ENCODE results near the gene DDX1. TPM values are rescaled to one million over a fixed set of nuclear protein-coding genes. Genes with fewer than 3 reads are reported as not detected.

Gene DDX1
- total and polyA plus RNA-seq, 10 of the 15 experiments (the other 5 are each of a cell fraction or from before 2014, with no cell fraction given) = 53.2 to 134 (median 85.6) TPM

- no peak for TF ChIP-seq POU2F2 (IDR thresholded peaks at IDR 0.05; ENCODE audit: borderline replicate concordance, low read depth, low read length)
These were observed 86.7 kb downstream of the DDX1 start (continued) for GRCh38 chr2:15678346-15678745.

- in situ Hi-C loops (cut with MboI) = no loop called here
- Histone ChIP-seq H3K4me2 (ENCODE audit: control insufficient read depth, insufficient read depth) (no peak overlapping the region), H3K4me1 (ENCODE audit: control insufficient read depth, insufficient read depth, low read length) (no peaks in the 10 kb centered on the region), H3K36me3 (ENCODE audit: control insufficient read depth in 2 of 2, insufficient read depth in 2 of 2, low read length in 1 of 2) (no peaks in the 10 kb centered on the region), H4K20me1 (ENCODE audit: control insufficient read depth, insufficient read depth) (no peaks in the 10 kb centered on the region), H3K9ac (ENCODE audit: control insufficient read depth, insufficient read depth, low read length) (no peak overlapping the region), H2AFZ (ENCODE audit: control insufficient read depth, low read depth, low read length) (no peak overlapping the region), H3K27ac (ENCODE audit: control insufficient read depth, insufficient read depth) (no peak overlapping the region), H3K9me3 (replicated peaks; ENCODE audit: control insufficient read depth, insufficient read depth, low read length) (no peaks in the 10 kb centered on the region), H3K79me2 (ENCODE audit: control insufficient read depth, insufficient read depth, low read length) (no peaks in the 10 kb centered on the region), H3K4me3 (no peak overlapping the region), H3K27me3 (replicated peaks in 1 of 2; ENCODE audit: control insufficient read depth in 2 of 2, insufficient read depth in 2 of 2, low read length in 1 of 2) (no peaks in the 10 kb centered on the region; a peak in 1 of 4 replicates)
- ChIA-PET CTCF (no interaction called here), RAD21 (ENCODE audit: unreplicated experiment) (no interaction called here), POLR2A (no interaction called here), SMC1A (ENCODE audit: uncharacterized antibody, unreplicated experiment) (no interaction called here)
- FAIRE-seq = no peak
- no peak for DNase-seq (ENCODE audit: low read depth, low spot score)
- no peak for TF ChIP-seq MLLT1 (IDR thresholded peaks at IDR 0.05)
- TF ChIP-seq TBL1XR1 (IDR thresholded peaks at IDR 0.05; ENCODE audit: low read depth, low read length) = no peak
- TF ChIP-seq MAX (IDR thresholded peaks at IDR 0.05; ENCODE audit: low read depth, low read length) = no peak
- TF ChIP-seq KDM1A (IDR thresholded peaks at IDR 0.05; ENCODE audit: borderline replicate concordance) = no peak
- no peak for TF ChIP-seq PKNOX1 (IDR thresholded peaks at IDR 0.05)
- no peak for TF ChIP-seq ZBTB11 (CRISPR knock-in tag; IDR thresholded peaks at IDR 0.05)
- no peak for TF ChIP-seq JUND (IDR thresholded peaks at IDR 0.05; ENCODE audit: low read depth, low read length)
- no peak for TF ChIP-seq HSF1 (IDR thresholded peaks at IDR 0.05; ENCODE audit: low read depth, low read length)
- no peak for TF ChIP-seq MYC (IDR thresholded peaks at IDR 0.05; ENCODE audit: insufficient read depth, insufficient read length, insufficient replicate concordance, low read length, severe bottlenecking)
- no peak for TF ChIP-seq USF2 (IDR thresholded peaks at IDR 0.05; ENCODE audit: borderline replicate concordance, low read depth, low read length)
- TF ChIP-seq TAF1 (IDR thresholded peaks at IDR 0.05; ENCODE audit: borderline replicate concordance, low read depth, low read length) = no peak
- TF ChIP-seq NRF1 (conservative IDR thresholded peaks at IDR 0.05; ENCODE audit: low read depth, low read length) = no peak
- no peak for TF ChIP-seq DPF2 (IDR thresholded peaks at IDR 0.05)
- intact Hi-C loops (cut with micrococcal nuclease; ENCODE audit: unreplicated experiment) = no loop called here
- ATAC-seq = no peak
- no TSS peak for BruUV-seq (replicated peaks)
- 24% methylated on average over 2 of the region's 2 CpGs for WGBS (ENCODE audit: insufficient coverage, insufficient replicate concordance, low lambda C conversion rate, missing lambda C conversion rate)
These were observed 87.2 kb downstream of the DDX1 start for GRCh38 chr2:15678909-15679308.
